Islet of Langerhans (tissue), 1 donor: ENCODE data around the gene AFTPH.

Experiments used
- FAIRE-seq: peaks from one replicate; lab custom pipeline; 2011; peaks lifted over from hg19 to GRCh38; lab: Jason Lieb, UNC

Gene AFTPH

GRCh38 chr2:64615192-64615763, 91.2 kb downstream of the AFTPH start:
- FAIRE-seq = no peak

GRCh38 chr2:64615844-64616536, 91.9 kb downstream of the AFTPH start:
- no peak for FAIRE-seq

DNA sequence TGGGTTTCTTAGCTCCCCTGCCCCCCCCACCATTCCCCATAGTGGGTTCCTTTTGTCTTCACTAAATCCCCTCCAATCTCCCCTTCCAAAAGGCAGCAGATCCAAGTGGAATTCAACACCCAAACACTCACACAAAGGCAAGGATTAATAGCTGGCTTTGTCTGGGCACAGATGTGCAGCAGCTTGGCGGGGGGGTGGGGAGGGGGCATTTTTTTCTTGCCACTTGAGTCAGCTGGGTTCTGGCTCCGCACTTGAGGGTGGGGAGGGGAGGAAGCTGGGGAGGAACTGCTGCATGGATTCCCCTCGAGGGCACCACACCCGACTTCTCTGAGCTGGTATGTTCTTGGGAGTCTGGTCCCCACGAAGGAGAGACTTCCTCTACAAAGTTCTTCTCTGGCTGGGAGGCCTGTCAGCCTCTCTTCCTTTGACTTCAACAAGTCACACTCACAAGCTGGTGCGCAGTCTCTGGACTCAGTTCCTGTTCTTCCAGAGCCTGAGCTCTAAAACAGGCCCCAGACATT, 93.6 kb downstream of the AFTPH start:
- no peak for FAIRE-seq

GRCh38 chr2:64620661-64621060, 96.5 kb downstream of the AFTPH start:
- no peak for FAIRE-seq

DNA sequence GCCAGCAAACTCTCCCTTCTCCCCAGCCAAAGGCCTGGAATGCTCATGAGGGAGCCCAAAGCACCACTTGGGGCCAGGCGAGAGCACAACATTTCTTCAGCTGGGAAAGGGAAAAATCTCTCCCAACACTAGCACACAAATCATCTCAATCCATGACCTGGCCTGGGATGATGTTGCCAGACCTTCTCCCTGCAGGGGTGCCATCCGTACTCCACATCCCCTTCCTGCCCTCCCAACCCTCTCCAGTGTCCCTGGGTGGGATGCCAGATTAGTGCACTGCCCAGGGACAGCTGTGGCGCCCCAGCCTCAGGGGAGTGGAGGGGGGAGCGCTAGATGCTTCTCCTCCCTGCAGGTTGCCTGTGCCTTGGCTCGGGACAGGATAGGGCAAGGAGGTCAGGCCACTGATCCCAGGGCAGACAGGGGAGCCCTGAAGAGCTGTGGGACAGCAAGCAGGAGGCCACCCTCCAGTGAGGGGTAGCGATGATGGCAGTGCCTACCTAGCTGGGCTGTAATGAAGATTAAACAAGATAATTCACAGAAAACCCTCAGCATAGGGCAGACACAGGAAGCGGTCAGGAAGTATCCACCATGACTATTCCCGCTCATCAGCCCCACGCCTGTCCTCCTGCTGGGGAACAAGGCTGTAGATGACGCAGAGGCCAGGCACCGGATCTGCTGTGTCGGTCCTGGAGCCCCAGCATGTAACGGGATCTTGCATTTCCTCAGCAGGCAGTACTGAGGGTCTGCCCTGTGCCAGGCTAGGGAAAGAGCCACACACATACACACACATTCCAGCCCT, 98.5 kb downstream of the AFTPH start:
- no peak for FAIRE-seq

GRCh38 chr2:64623242-64623850, 99.2 kb downstream of the AFTPH start:
- FAIRE-seq = no peak

GRCh38 chr2:64624108-64624610, 100.0 kb downstream of the AFTPH start:
- FAIRE-seq = no peak

DNA sequence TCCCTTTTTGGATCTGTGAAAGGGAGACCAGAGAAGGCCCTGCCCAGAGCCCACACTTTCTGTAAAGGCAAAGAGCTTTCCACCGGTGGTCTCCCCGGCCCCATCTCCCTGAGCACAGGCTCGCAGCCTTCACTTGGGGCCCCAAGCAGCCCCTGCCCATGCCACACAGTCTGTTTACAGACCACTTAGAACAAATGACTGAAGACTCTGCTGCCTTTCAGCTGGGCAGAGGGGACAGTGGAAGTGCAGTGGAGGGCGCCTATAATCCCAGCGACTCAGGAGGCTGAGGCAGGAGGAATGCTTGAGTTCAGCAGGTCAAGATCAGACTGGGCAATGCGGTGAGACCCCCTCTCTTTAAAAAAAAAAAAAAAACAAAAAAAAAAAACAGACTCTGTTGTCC, 100.7 kb downstream of the AFTPH start:
- no peak for FAIRE-seq

- FAIRE-seq = no peak
Observed at GRCh38 chr2:64625299-64626145, 101.4 kb downstream of the AFTPH start.

GRCh38 chr2:64626146-64626809, 102.2 kb downstream of the AFTPH start:
- no peak for FAIRE-seq

DNA sequence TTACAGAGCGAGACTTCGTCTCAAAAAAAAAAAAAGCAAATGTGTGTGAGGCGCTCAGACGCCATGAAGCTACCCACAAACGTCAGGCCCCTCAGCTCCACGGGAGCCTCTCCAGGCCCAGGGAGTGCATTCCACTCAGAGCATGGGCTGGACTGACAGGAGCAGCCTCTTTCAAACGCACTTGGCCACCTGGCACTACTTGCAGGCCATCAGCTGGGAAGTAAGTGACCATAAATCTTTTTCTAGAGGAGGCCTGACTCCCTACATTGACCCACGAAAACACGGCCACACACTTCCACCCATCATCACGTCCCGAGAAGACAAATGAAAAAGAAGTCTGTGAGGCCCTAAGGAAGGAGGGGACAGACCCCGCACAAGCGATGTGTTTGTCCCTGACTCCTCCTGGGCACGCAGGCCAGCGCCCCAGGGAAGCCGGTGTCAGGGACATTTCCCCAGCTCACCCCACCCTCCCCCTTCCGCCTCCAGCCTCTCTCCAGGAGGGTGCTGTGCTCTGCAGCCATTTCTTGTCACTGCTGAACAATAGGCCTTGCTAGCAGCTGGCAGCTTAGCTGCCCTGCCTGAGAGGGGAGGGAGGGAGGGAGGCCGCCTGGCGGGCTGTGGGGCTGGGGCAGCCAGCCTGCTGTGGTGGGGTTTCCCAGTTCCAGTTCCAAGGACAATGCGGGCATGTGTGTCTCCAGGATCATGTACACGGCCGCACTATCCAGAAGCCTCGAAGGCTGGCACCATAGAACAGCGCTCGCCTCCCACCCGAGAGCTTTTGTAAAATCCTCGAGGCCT, 103.0 kb downstream of the AFTPH start:
- FAIRE-seq = no peak

DNA sequence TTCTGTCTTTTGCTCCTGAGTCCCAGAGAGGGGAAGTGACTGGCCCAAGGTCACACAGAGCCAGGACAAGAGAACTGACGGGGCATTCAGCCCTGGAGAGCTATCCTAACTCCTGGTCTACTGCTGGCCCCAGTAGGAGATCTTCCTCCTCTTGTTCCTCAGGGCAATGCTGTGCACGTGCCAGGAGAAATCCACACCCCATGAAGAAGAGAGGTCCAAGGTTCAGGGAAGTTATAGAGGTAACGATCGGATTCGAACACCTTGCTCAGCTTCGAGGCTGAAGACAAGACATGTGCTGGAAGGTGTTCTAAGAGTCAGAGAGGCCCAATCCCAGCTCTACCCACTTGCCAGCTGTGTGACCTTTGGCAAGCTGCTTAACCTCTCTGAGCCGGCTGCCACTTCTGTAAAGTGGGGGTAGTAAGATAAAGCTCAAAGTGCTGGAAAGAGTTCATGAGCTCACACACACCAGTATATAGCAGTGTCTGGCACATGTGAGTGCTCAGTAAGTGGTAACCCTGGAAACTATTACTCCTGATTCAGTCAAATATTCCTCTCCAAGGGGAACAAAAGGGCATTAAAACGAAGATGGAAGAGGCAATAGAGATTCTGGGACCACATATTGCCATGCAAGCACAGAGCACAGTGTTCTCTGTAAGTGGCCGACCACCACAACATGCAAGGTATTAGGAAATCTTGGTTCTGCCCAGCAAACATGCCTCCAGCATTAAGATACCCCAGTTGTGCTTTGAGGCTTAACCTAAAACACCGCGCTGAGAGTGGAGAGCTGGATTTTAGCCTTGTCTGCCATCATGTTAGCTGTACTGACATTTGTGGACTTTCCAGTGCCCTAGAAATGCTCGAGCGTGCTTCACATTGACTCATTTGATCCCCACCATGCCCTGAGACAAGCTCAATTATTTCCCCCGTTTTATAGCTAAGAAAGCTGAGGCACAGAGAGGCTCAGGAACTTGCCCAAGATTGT, 104.0 kb downstream of the AFTPH start:
- no peak for FAIRE-seq

GRCh38 chr2:64629329-64629781, 105.2 kb downstream of the AFTPH start:
- FAIRE-seq = no peak

DNA sequence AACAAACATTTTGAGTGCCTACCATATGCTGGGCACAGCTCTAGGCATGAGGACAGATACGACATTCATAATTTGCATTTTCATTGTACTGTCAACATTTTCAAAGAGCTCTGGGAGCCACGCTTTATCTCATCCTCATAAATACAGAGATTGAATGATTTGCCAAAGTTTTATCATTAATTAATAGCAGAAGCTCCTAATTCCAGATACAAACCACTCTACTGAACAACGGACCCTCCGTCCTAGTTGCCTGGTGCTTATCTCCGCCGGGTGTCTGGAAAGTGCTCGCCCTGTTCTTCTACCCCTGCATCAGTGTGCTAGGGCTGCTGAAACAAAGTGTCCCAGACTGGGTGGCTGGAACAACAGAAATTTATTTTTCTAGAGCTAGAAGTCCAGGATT, 105.7 kb downstream of the AFTPH start:
- no peak for FAIRE-seq

GRCh38 chr2:64630752-64631151, 106.6 kb downstream of the AFTPH start:
- FAIRE-seq = no peak

DNA sequence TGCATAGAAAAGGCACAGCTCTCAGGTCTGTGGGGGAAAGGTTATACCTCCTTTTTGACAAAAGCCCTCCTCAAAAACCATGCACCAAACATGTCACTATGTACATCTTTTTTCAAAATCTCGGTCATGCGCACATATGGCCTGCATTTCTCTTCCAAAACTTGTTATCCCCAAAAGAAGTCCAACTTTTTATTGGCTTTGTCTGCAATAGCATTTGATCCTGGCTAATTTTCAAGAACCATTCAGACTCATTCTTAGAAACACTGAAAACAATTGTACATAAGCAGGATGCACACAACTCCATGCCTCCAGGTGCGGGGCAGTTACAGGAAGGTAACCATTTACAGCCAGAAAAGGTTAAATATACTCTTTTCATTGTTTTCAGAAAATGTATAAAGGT, 107.6 kb downstream of the AFTPH start:
- no peak for FAIRE-seq

DNA sequence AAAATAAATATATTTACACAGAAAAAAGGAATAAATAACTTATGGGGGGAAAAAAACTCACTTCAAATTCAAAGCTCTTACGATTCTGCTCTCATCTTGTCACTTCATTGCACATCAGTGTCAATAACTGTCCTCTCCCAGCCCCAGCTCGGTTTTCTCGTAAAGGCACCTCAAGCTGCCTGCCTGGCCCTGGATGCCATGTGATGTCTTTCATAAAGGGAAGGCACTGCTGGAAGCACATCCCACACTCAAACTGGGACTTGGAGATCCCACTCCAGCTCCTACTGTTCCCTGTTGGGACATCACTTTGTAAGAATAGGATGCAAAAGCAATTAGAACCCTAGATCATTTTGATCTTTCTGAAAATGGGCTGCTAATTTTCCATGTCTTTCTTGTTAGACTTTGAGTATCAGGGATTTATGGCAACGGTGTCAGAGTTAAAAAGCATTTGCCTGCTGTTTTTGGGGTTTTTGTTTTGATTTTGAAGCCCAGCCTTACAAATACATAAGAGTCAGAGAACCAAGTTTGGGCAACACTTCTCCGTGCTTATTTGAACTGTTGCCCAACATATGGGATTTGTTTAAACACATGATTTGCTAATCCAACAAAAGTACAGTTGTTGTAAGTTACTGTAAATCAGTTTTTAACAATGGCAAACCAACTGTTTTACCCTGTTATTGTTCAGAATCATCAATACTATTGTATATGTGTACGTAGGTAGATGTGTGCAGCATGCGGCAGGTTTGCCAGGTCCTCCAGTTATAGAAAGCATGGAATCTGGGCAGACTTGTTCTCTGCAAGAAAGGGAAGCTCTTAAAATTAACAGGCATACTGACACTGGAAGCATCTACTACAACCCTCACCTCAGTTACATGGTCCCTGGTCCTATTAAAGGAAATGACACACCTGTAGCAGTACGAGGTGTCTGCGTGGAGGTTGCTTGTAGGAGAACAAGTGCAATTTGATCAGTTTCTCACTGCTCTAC, 109.0 kb downstream of the AFTPH start:
- no peak for FAIRE-seq
